Ovary (tissue), 9 donors: ENCODE measurements around the gene OR2A2. TPM values are rescaled to one million over a fixed set of nuclear protein-coding genes. Genes with fewer than 3 reads are reported as not detected.

Experiments used
- DNase-seq, 5 donors: peaks; one replicate each; pipeline ENCODE4 v3.0.0-alpha.2; 2019 to 2020
- H3K27ac ChIP-seq, 2 donors: fragments of 200-600 bp; one replicate each; pipeline versions ENCODE4 v1.5.1 to v1.8.0; 2019 to 2022
- H3K27me3 ChIP-seq: fragments of 200-600 bp; one replicate; pipeline ENCODE4 v1.8.0; 2022
- H3K36me3 ChIP-seq: fragments of 200-600 bp; sonication (generic); one replicate; pipeline ENCODE4 v1.5.1; 2019
- H3K4me1 ChIP-seq: one replicate; pipeline ENCODE4 v1.8.1; 2013; ENCODE audit warnings: mild to moderate bottlenecking, moderate library complexity; ENCODE audit not compliant: insufficient read depth
- H3K4me3 ChIP-seq: fragments of 200-600 bp; sonication (generic); one replicate; pipeline ENCODE4 v1.5.1; 2017
- H3K9me3 ChIP-seq, 2 donors: fragments of 200-600 bp in 1 of 2; sonication (generic) in 1 of 2; one replicate each; pipeline versions ENCODE4 v1.5.1 to v1.8.1; 2013 to 2019; ENCODE audit warnings: mild to moderate bottlenecking in 1 of 2, moderate library complexity in 1 of 2
- EP300 ChIP-seq: sonication (generic); formaldehyde crosslinking; IDR thresholded peaks from one replicate; pipeline ENCODE4 v1.6.1; 2017; ENCODE audit warnings: antibody characterized with exemption
- POLR2A ChIP-seq: fragments of 450-650 bp; IDR thresholded peaks from one replicate; pipeline ENCODE4 v1.6.1; 2017; ENCODE audit warnings: antibody characterized with exemption, mild to moderate bottlenecking, moderate library complexity
- WGBS, 3 donors: extraction: QIAGEN DNeasy Blood & Tissue Kit in 1 of 3; methylation state at CpG; one replicate each; pipeline versions ENCODE4 v1.1.5 to v1.1.7; 2013 to 2017; 5-methylcytosine and 5-hydroxymethylcytosine counted together
- intact Hi-C, 4 donors: fragments of 100-400 bp; cut with DNase I; formaldehyde crosslinking; loops; one replicate each; pipeline versions ENCODE4 v1.11.0 to v1.15.1; 2022 to 2023
- polyA plus RNA-seq, 2 donors: library from polyadenylated mRNA; stranded (reverse); fragments of 200-250 nt in 1 of 2; fragments of 350-450 nt in 1 of 2; fragmentation: Illumina TruSeq in 1 of 2; extraction: RNeasy Lipid Tissue Mini Kit (QIAGEN cat#74804) in 1 of 2; gene quantifications; one replicate each; pipeline ENCODE4 v1.2.3, GENCODE V29; 2013 to 2014
- total RNA-seq, 7 donors: library from RNA; depleted of rRNA in 2 of 7; stranded (reverse); fragments of >200 nt in 2 of 7; fragmentation: NEBNext Ultra II Directional in 3 of 7; extraction: Animal tissue kit (Norgen Biotek cat#: 25700) in 3 of 7; gene quantifications; one replicate each; pipeline versions ENCODE4 v1.1.0 to v1.2.4, GENCODE V29; 2016 to 2023
- TF ChIP-seq, protein P1 (sequence below), 3 donors: fragments of 450-650 bp in 2 of 3; fragments of 200-600 bp in 1 of 3; IDR thresholded peaks; one replicate each; pipeline versions ENCODE4 v1.5.1 to v1.8.0; 2016 to 2022; ENCODE audit warnings: antibody characterized with exemption in 3 of 3, mild to moderate bottlenecking in 1 of 3
- donor health status: DM: no; HTN: no; CAD: no; lungs with moderate emphysema.
- donor health status: DM: no; HTN: no; CAD: no.
- donor health status: Bipolar disorder and iron deficiency.
- donor health status: DM: yes; HTN: yes; CAD: no.
- donor health status: DM: no; HTN: no; CAD: no.
- donor health status: DM: yes; HTN: yes; CAD: no.

The OR2A2 gene
- total and polyA plus RNA-seq, 9 donors = not detected

- intact Hi-C loops = no loop called here
- WGBS, 3 donors = 87 to 92% (median 90%) methylated on average over 2 of the region's 2 CpGs
- TF ChIP-seq POLR2A (no peak), EP300 (no peak)
- TF ChIP-seq, protein P1, sequence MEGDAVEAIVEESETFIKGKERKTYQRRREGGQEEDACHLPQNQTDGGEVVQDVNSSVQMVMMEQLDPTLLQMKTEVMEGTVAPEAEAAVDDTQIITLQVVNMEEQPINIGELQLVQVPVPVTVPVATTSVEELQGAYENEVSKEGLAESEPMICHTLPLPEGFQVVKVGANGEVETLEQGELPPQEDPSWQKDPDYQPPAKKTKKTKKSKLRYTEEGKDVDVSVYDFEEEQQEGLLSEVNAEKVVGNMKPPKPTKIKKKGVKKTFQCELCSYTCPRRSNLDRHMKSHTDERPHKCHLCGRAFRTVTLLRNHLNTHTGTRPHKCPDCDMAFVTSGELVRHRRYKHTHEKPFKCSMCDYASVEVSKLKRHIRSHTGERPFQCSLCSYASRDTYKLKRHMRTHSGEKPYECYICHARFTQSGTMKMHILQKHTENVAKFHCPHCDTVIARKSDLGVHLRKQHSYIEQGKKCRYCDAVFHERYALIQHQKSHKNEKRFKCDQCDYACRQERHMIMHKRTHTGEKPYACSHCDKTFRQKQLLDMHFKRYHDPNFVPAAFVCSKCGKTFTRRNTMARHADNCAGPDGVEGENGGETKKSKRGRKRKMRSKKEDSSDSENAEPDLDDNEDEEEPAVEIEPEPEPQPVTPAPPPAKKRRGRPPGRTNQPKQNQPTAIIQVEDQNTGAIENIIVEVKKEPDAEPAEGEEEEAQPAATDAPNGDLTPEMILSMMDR (IDR thresholded peaks at IDR 0.05) = no peak
- Histone ChIP-seq H3K36me3 (no peaks in the 10 kb centered on the region), H3K4me3 (no peak overlapping the region), H3K27me3 (no peaks in the 10 kb centered on the region), H3K27ac (no peak overlapping the region), H3K9me3 (no peaks in the 10 kb centered on the region), H3K4me1 (no peaks in the 10 kb centered on the region)
- DNase-seq = no peak
Measured at GRCh38 chr7:144130730-144131129, 21.3 kb downstream of the OR2A2 start.

- TF ChIP-seq POLR2A (no peak), EP300 (no peak)
- TF ChIP-seq, protein P1 (IDR thresholded peaks at IDR 0.05) = no peak
- Histone ChIP-seq H3K4me3 (no peak overlapping the region), H3K27ac (no peak overlapping the region), H3K36me3 (no peaks in the 10 kb centered on the region), H3K27me3 (no peaks in the 10 kb centered on the region), H3K9me3 (no peaks in the 10 kb centered on the region), H3K4me1 (no peaks in the 10 kb centered on the region)
- intact Hi-C loops = no loop called here
- 62 to 67% (median 65%) methylated on average over 3 of the region's 3 CpGs for WGBS, 3 donors
- no peak for DNase-seq
Measured at GRCh38 chr7:144132262-144132661, 22.9 kb downstream of the OR2A2 start.

DNA sequence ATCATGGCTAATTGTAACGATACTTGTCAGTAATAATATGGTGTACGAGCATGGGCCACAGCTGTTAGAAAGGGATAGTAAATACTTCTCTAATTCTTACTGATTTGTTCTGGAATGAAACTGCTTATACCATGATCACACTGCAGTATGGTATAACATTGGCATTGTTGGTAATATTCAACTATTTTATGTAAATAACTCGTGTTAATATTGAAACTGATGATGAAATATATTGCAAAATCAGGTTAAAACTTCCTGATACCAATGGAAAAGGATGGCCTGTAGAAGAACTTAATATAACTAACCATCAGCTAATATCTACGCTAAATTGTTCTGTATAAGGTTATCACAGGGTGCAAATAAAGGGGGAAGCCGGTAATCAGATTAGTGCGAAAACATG, 23.9 kb downstream of the OR2A2 start:
- Histone ChIP-seq H3K36me3 (no peaks in the 10 kb centered on the region), H3K27me3 (no peaks in the 10 kb centered on the region), H3K27ac (no peak overlapping the region), H3K9me3 (no peaks in the 10 kb centered on the region), H3K4me3 (no peak overlapping the region), H3K4me1 (no peaks in the 10 kb centered on the region)
- TF ChIP-seq, protein P1 (IDR thresholded peaks at IDR 0.05) = no peak
- no peak for DNase-seq
- intact Hi-C loops = no loop called here
- WGBS, 3 donors = 74 to 82% (median 76%) methylated on average over 6 of the region's 6 CpGs

DNA sequence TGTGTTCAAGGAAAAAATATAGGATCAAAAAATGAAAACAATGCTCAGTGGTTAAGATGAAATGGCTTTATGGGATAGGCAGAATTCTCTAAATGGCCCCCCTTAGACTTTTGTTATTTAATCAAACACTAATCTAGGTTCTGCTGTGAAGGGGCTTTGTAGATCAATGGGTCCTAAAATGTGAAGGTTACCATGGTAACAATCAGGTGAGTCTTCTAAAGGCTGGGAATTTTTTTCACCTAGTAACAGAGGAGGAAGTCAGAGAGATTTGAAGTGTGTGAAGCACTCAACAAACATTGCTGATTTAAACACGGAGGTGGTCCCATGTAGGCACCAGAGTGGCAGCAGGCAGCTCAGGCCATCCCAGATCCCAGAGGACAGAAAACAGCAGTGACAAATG, 24.7 kb downstream of the OR2A2 start:
- no peaks in the 10 kb centered on the region for H3K9me3 ChIP-seq
- no peak overlapping the region for H3K27ac ChIP-seq
- 74 to 86% (median 79%) methylated on average over 1 of the region's 1 CpG for WGBS, 3 donors
- no peaks in the 10 kb centered on the region for H3K4me1 ChIP-seq
- H3K27me3 ChIP-seq = no peaks in the 10 kb centered on the region
- no peaks in the 10 kb centered on the region for H3K36me3 ChIP-seq
- DNase-seq = no peak
- TF ChIP-seq EP300 (no peak), POLR2A (no peak)
- TF ChIP-seq, protein P1 (IDR thresholded peaks at IDR 0.05) = no peak
- no peak overlapping the region for H3K4me3 ChIP-seq
- intact Hi-C loops = no loop called here

GRCh38 chr7:144137501-144137900, 28.1 kb downstream of the OR2A2 start:
- intact Hi-C loops = no loop called here
- DNase-seq = no peak
- no peak overlapping the region for H3K27ac ChIP-seq
- H3K4me1 ChIP-seq = no peaks in the 10 kb centered on the region
- H3K36me3 ChIP-seq = no peaks in the 10 kb centered on the region
- no peak overlapping the region for H3K4me3 ChIP-seq
- 48 to 66% (median 60%) methylated on average over 1 of the region's 1 CpG for WGBS, 3 donors
- H3K27me3 ChIP-seq = no peaks in the 10 kb centered on the region
- TF ChIP-seq, protein P1 (IDR thresholded peaks at IDR 0.05) = no peak
- TF ChIP-seq POLR2A (no peak), EP300 (no peak)
- no peaks in the 10 kb centered on the region for H3K9me3 ChIP-seq
